HG03066 (cell line): Measurements from ENCODE around the gene MVB12A.

Experiments
- ATAC-seq: cut with Tn5 transposase; IDR thresholded peaks from one replicate; pipeline ENCODE4 v1.9.1; 2021; ENCODE audit warnings: low read depth; ENCODE audit not compliant: unreplicated experiment

Gene MVB12A

GRCh38 chr19:17404621-17405249 is 15.1 kb upstream of the MVB12A start:
- ATAC-seq = no peak

DNA sequence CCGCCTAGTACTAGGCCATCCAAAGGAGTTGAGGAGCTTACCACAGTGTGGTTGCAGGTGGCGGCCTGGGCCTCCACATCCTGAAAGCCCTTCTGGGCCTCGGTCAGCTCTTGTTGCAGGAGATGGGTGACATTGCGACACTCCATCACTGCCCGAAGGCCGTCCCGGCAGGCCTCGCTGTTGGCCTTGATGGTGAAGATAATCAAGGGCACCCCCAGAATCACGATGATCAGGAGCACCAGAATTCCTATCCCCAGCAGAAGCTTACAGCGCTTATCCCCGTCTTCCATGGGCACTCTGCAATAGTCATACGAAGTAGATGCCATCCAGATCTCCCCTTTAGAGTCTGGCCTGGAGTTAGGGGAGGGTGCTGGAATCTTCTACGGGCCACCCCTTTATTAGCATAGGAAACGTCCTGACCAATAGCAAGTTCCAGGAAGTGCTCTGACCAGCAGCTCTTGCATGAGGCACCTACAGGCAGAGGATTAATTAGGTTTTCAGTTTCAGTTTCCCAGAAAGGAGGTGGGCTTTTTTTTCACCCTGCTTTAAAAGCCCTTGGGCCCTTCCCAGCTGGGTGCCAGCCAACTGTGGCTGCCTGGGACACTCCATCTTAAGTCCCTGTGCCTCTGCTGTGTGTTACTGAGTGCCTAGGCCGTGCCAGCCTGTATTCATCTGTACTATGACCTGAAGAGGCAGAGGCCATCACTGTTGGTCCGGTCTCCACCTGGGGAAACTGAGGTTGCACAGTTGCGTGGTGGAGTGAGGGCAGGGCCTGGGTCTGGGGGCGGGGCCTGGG is 14.4 kb upstream of the MVB12A start, which contains the start of gene BST2:
BST2 (minus strand) TSS at position 381 of the 796 bp plus-strand sequence; CDS start at position 326, 55 bp downstream.
- peak; percentile 80 for ATAC-seq

DNA sequence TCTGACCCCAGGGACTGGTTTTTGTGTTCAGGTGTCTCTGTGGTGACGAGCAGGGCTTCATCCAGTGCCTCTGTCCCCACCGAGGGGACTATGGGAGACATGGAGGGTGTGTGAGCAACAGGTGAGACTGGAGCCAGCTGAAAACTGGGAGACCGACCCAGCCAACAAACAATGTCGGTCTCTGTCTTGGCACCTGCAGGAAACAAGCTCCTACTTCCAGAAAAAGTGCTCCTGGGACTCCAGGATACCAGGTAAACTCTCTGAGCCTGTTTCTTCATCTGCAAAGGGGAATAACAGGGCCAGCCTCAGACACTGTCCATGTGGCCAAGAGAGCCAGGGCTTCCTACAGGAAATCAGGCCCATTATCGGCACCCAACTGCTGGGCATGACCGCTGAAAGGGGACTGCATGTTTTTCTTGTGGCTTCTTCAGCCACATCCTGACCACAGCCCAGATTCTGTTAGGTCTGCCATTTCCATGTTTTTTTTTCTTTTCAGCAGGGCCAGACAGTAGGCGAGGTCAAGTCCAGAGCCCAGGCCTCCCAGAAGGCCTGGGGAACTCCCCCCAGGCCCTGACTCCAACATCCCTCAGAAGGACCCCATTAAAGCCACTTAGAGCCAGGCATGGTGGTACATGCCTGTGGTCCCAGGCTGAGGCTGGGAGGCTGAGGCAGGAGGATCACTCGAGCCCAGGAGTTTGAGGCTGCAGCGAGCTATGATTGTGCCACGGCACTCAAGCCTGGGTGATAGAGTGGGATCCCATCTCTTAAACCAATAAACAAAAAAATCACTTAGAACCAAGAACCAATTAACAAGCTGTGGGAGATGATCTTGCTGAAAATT is 13.6 kb upstream of the MVB12A start:
- no peak for ATAC-seq

DNA sequence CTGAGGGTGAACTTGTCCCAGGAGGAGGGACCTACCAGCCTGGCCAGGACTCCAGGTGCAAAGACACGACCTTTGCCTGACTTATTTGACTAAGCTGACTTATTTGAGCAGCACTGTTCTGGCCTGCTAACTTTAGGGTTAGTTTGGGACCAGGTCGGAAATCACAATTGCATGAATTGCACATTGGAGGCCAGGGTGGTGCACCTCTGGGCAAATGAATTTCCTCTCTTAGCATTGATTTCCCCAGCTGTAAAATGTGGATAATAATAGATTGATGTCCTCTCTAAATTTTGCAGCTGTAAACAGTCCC is 13.0 kb upstream of the MVB12A start:
- ATAC-seq = no peak

DNA sequence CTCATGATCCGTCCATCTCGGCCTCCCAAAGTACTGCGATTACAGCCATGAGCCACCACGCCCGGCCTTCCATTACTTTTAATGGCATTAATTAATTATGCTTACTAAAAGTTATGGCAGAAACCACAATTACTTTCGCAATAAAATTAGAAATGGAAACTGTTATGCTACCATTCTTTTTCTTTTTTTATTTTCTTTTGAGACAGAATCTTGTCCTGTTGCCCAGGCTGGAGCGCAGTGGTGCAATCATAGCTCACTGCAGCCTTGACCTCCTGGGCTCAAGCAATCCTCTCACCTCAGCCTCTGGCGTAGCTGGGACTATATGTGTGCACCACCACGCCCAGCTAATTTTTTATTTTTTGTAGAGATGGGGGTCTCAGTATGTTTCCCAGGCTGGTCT is 9.9 kb upstream of the MVB12A start:
- ATAC-seq = no peak

DNA sequence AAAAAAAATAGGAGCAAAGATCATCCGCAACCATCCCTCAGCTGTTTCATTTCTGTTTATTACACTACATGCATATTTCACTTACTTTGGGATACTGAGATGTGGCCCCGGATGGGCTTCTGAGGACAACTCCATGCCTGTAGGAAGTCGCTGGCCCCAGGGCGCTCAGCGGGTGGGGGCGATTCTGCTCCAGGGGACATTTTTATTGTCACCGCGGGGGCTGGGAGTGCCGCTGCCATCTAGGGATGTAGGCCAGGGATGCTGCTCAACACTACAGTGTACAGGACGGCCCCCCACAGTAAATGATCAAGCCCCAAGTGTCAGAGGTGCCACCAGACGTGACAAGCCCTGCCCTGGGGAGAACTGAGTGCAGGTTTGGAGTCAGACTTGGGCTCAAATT is 8.0 kb upstream of the MVB12A start:
- ATAC-seq = no peak

DNA sequence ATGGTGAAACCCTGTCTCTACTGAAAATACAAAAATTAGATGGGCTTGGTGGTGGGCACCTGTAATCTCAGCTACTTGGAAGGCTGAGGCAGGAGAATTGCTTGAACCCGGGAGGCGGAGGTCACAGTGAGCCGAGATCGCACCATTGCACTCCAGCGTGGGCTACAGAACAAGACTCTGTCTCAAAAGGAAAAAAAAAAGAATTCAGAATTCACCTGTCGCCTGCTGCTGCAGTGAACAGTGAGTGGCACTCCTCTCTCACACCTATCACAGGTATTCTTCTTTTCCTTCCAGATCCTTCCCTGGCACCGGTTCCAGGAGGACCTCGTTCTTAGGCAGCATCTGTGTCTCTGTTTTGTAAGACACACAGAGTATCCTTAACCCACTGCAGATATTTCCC is 5.8 kb upstream of the MVB12A start:
- no peak for ATAC-seq

- no peak for ATAC-seq
These were observed 4.7 kb upstream of the MVB12A start for GRCh38 chr19:17415121-17415520.

DNA sequence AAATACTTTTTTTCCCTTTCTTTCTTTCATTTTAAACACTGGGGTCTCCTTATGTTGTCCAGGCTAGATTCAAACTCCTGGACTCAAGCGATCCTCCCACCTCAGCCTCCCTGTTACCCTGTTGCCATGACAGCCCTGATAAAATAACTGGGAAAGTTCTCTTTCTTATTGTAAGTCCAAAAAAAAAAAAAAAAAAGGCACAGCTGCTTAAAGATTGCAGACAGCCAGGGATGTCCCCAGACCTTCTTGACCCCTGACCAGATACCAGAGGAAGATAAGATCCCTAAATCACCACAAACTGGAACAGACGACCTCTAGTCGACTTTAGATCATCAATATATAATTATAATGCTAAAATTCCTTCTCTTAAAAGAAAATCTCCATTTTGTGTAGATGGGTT is 1.1 kb upstream of the MVB12A start:
- no peak for ATAC-seq

GRCh38 chr19:17419154-17419620 is 660 bp upstream of the MVB12A start:
- no peak for ATAC-seq

DNA sequence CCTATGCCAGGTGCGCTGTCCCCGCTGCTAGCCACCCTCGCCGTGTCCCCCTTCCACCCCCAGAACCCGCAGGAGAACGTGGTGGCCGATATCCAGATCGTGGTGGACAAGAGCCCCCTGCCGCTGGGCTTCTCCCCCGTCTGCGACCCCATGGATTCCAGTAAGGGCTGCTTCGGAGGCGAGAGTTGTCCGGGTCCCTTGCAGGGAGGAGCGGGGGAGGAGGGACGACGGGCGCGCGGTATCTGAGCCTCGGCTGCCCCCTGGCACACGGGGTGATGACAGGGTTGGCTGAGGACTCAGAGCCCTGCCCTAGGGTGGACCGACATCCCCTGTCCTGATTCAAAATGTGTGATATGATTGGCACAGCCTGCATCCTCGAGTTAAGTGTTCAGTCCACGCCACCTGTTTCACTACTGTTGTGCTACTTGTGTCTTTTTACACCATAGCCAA is 653 bp downstream of the MVB12A start:
- ATAC-seq = no peak

- ATAC-seq = no peak
These were observed 2.1 kb downstream of the MVB12A start for GRCh38 chr19:17421942-17422341.

GRCh38 chr19:17423429-17424208 is 3.8 kb downstream of the MVB12A start:
- no peak for ATAC-seq

DNA sequence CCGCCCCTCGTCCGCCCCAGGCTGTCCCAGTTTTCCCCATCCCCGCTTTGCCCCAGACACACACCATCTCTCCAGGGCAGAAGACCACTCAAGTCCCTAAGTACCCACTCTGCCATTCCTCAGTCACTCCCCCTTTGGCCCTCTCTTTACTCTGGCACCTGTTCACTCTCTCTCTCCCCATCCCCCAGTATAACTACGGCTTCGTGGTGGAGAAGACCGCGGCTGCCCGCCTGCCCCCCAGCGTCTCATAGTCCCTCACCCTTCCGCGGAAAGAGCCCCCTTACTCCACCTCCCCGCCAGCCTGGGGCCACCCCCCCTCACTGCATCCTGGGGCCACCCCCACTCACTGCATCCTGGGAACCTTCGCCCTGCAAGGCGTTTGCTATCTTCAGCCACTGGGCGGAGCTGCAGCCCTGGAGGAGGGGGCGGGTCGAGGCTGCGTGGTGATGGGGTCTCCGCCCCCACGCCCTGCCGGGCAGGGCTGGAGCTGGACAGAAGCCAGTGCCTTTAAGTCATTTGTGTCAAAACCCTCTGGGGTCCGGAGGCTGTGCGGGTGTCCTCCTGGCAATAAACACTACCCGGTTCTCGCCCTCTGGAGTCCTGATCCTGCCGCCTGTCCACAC is 5.0 kb downstream of the MVB12A start:
- no peak for ATAC-seq

DNA sequence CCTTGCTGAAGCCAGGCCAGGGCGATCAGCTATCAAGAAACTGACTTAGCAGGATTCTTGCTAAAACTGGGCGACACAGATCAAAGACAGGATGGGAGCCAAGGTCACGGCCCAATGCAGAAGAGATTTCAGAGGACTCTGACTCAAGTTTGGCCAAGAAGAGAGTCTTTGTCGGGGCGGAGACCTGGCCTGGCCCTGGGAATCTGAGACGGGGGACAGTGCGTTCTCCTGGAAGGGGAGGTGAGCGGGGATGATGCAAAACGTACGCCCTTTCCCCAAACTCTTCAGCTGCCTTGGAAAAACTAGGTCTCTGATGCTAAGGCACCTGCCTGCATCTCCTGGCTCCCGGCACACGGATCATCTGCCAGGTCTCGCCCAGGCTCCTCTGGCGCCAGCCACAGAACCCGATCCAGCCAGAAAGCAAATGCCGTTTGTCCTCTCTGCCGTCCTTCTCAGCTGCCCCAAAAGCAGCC is 9.8 kb downstream of the MVB12A start:
- ATAC-seq = no peak

DNA sequence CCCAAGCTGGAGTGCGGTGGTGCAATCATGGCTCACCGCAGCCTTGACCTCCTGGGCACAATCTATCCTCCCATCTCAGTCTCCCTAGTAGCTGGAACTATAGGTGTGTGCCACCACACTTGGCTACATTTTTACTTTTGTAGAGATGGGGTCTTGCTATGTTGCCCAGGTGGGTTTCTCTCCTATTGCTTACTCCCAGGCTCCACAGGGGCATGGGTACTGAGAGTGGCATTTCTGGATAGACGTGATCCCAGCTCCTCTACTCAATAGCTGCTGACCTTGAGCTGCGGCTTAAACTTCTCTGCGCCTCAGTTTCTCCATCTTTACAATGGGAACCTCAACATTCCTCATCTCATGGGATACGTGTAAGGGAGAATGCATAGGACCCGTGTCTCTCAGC is 11.6 kb downstream of the MVB12A start:
- ATAC-seq = no peak

DNA sequence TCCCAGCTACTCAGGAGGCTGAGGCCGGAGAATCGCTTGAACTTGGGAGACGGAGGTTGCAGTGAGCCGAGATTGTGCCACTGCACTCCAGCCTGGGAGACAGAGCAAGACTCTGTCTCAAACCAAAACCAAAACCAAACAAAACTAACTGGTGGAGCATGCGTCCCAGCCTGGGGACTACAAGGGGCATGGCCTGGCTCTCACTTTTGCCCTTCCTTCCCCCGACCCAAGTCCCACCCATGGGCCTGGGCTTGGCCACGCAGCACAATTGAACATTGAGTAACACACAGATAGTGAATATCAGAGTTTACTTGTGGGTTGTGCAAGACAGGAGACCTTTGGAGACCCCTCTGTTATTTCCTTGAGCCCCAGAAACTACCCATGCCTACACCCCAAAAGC is 15.4 kb downstream of the MVB12A start:
- ATAC-seq = no peak

DNA sequence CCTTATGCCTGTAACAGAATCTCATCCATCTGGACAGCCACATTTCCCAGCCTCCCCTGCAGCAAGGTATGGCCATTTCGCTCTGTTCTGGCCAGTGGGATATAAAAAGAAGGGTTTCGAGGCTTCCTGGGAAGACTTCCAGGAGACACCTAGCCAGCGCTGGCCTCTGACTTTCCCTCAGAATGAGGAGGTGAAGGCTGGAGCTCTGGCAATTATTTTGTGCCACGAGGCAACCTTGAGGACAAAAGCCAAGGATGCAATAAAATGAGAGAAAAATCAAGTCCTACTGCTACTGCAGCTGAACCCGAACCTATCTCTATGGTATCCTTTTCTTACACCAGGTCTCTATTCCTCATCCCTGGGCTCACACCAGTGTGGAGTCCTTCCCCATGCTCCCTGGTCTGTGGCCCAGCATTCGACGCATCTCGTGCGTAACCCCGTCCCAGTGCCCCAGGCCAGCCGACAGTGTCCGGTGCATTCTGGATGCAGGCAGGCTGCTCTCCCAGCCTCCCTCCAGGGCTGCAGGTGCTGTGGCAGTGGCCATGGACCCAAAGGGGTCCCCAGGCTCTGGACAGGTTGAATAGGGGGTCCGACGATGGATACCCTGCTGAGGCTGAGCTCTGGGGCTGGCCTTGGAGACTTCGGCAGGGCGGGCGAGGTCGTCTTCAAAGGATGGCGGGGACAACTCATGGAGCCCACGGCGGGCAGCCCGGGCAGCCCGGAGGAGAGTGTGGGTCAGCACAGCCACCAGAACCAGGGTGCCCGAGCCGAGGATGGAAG is 16.4 kb downstream of the MVB12A start:
- ATAC-seq = no peak

- no peak for ATAC-seq
These were observed 17.0 kb downstream of the MVB12A start for GRCh38 chr19:17436874-17437267.
